Right hindlimb (tissue), 1 donor: ENCODE results near the gene BAIAP2L2.

Source experiments
- DNase-seq: peaks from one replicate; pipeline ENCODE4 v3.0.0-alpha.2; 2018

BAIAP2L2 gene

GRCh38 chr22:38036392-38037062, 74.0 kb downstream of the BAIAP2L2 start:
- no peak for DNase-seq

GRCh38 chr22:38035530-38035885, 75.0 kb downstream of the BAIAP2L2 start:
- DNase-seq: no peak
